K562 (cell line): Measurements from ENCODE around the gene GPR4. TPM values are rescaled to one million over a fixed set of nuclear protein-coding genes. Genes with fewer than 3 reads are reported as not detected.

Experiments
- ASH1L ChIP-seq: fragments of 450-650 bp; IDR thresholded peaks from 2 replicates; pipeline ENCODE4 v1.6.1; 2018; ENCODE audit warnings: borderline replicate concordance, mild to moderate bottlenecking, low read depth; ENCODE audit not compliant: partially characterized antibody
- BRF2 ChIP-seq: IDR thresholded peaks from 3 replicates; pipeline ENCODE4 v1.6.1; 2011; ENCODE audit warnings: borderline replicate concordance, mild to moderate bottlenecking; ENCODE audit not compliant: insufficient read length, insufficient read depth
- CBFA2T2 ChIP-seq: fragments of 450-650 bp; conservative IDR thresholded peaks from 2 replicates; pipeline ENCODE4 v1.6.1; 2017; ENCODE audit warnings: mild to moderate bottlenecking
- CBX8 ChIP-seq: fragments of 200-600 bp; sonication (generic); IDR thresholded peaks from 2 replicates; pipeline ENCODE4 v1.6.1; 2012; ENCODE audit warnings: borderline replicate concordance, mixed run types, low read depth, mild to moderate bottlenecking, moderate library complexity, mixed read lengths, low read length, control low read depth, inconsistent platforms; ENCODE audit not compliant: poor library complexity, severe bottlenecking; ENCODE audit errors: extremely low read depth
- FOXO4 ChIP-seq: fragments of 450-650 bp; formaldehyde crosslinking; IDR thresholded peaks from 2 replicates; pipeline ENCODE4 v1.4.0; 2020; ENCODE audit warnings: mild to moderate bottlenecking, moderate library complexity
- FOXP1 ChIP-seq: sonication (generic); formaldehyde crosslinking; IDR thresholded peaks from 2 replicates; pipeline ENCODE4 v1.8.0; 2022; ENCODE audit warnings: mild to moderate bottlenecking, missing genetic modification reagents
- GABPB1 ChIP-seq: sonication (generic); formaldehyde crosslinking; IDR thresholded peaks from 2 replicates; pipeline ENCODE4 v1.8.0; 2022; ENCODE audit warnings: mild to moderate bottlenecking, missing genetic modification reagents
- HMBOX1 ChIP-seq: sonication (generic); IDR thresholded peaks from 2 replicates; pipeline ENCODE4 v1.6.1; 2016
- HNRNPLL ChIP-seq: fragments of 200-400 bp; formaldehyde crosslinking; IDR thresholded peaks from 2 replicates; pipeline ENCODE4 v1.6.1; 2017; ENCODE audit warnings: low read length, low read depth, mild to moderate bottlenecking; ENCODE audit not compliant: poor library complexity, severe bottlenecking
- IRF9 ChIP-seq: fragments of 450-650 bp; IDR thresholded peaks from 2 replicates; pipeline ENCODE4 v1.6.1; 2016; ENCODE audit warnings: missing biosample characterization, missing genetic modification characterization
- MAZ ChIP-seq, 2 experiments: fragments of 450-650 bp in 1 of 2; sonication (generic) in 1 of 2; formaldehyde crosslinking; IDR thresholded peaks in 1 of 2; conservative IDR thresholded peaks in 1 of 2; 2 replicates each; pipeline versions ENCODE4 v1.4.0 to v1.5.0; 2020; ENCODE audit warnings: mild to moderate bottlenecking in 1 of 2, missing genetic modification reagents in 1 of 2
- SREBF2 ChIP-seq: sonication (generic); formaldehyde crosslinking; IDR thresholded peaks from 2 replicates; pipeline ENCODE4 v1.4.0; 2020; ENCODE audit warnings: mild to moderate bottlenecking, missing genetic modification reagents
- SRSF9 ChIP-seq: fragments of 200-400 bp; formaldehyde crosslinking; IDR thresholded peaks from 2 replicates; pipeline ENCODE4 v1.6.1; 2017; ENCODE audit warnings: low read depth, low read length, borderline replicate concordance
- STAG1 ChIP-seq: sonication (generic); formaldehyde crosslinking; IDR thresholded peaks from 2 replicates; pipeline ENCODE4 v1.5.0; 2020; ENCODE audit warnings: missing genetic modification reagents, borderline replicate concordance
- TCF7 ChIP-seq: sonication (generic); IDR thresholded peaks from 2 replicates; pipeline ENCODE4 v1.6.1; 2016; ENCODE audit warnings: antibody characterized with exemption, borderline replicate concordance
- TCF7L2 ChIP-seq: fragments of 150-350 bp; IDR thresholded peaks from 2 replicates; pipeline ENCODE4 v1.6.1; 2016; ENCODE audit warnings: low read depth, mild to moderate bottlenecking, low read length, moderate library complexity
- TGIF2 ChIP-seq: sonication (generic); formaldehyde crosslinking; IDR thresholded peaks from 2 replicates; pipeline ENCODE4 v1.8.1; 2022; ENCODE audit warnings: mild to moderate bottlenecking, missing genetic modification reagents, moderate library complexity
- USF2 ChIP-seq: sonication (generic); formaldehyde crosslinking; IDR thresholded peaks from 2 replicates; pipeline ENCODE4 v1.5.0; 2020; ENCODE audit warnings: missing genetic modification reagents
- ZNF224 ChIP-seq: sonication (generic); formaldehyde crosslinking; IDR thresholded peaks from 2 replicates; pipeline ENCODE4 v1.8.0; 2022; ENCODE audit warnings: mild to moderate bottlenecking, missing genetic modification reagents
- ZNF232 ChIP-seq: sonication (generic); formaldehyde crosslinking; IDR thresholded peaks from 2 replicates; pipeline ENCODE4 v1.8.0; 2022; ENCODE audit warnings: mild to moderate bottlenecking, missing genetic modification reagents
- ZNF589 ChIP-seq: fragments of 200-800 bp; sonication (Bioruptor generic); IDR thresholded peaks from 2 replicates; pipeline ENCODE4 v1.6.1; 2016; ENCODE audit warnings: low read depth, missing genetic modification characterization, missing compliant biosample characterization
- ZSCAN32 ChIP-seq: fragments of 450-650 bp; formaldehyde crosslinking; IDR thresholded peaks from 2 replicates; pipeline ENCODE4 v1.4.0; 2020; ENCODE audit warnings: mild to moderate bottlenecking, moderate library complexity
- polyA plus RNA-seq, 8 experiments: library from polyadenylated mRNA; depleted of rRNA in 4 of 8; stranded (reverse) in 5 of 8; unstranded in 3 of 8; fragments of >200 nt; fragmentation: Nextera tagmentation in 2 of 8; fragmentation: Illumina TruSeq in 1 of 8; extraction: Ambion mirVana in 2 of 8; extraction: Trizol in 1 of 8; gene quantifications; 2 replicates each; pipeline versions ENCODE4 v1.2.1 to v1.2.3, GENCODE V29; 2011 to 2014; ENCODE audit warnings: inconsistent platforms in 1 of 8, missing spikeins in 1 of 8
- total RNA-seq, 7 experiments: library from RNA; depleted of rRNA in 6 of 7; stranded (reverse); fragments of >200 nt in 6 of 7; fragmentation: Illumina TruSeq in 2 of 7; extraction: Trizol in 2 of 7; gene quantifications; 2 replicates each; pipeline versions ENCODE4 v1.2.1 to v1.2.3, GENCODE V29; 2011 to 2021; ENCODE audit warnings: low replicate concordance in 1 of 7

The GPR4 gene
- total and polyA plus RNA-seq, 9 of the 15 experiments (the other 6 are each of a cell fraction or from before 2014, with no cell fraction given): 0.03 to 0.09 (median 0.04) TPM; not detected in 5

- TF ChIP-seq CBFA2T2 (no peak), ZNF224 (CRISPR knock-in tag) (no peak), MAZ (CRISPR knock-in tag; conservative IDR thresholded peaks at IDR 0.05 in 1 of 2, IDR thresholded peaks at IDR 0.05 in 1 of 2) (peak; percentile 31 to 85; a peak in 3 of 4 replicates), FOXP1 (no peak), SREBF2 (no peak), IRF9 (tag) (no peak), GABPB1 (CRISPR knock-in tag) (no peak), ASH1L (no peak), ZNF589 (CRISPR knock-in tag) (no peak), TCF7L2 (no peak), TCF7 (no peak), CBX8 (no peak), ZSCAN32 (CRISPR knock-in tag) (no peak), HMBOX1 (no peak), TGIF2 (CRISPR knock-in tag) (no peak), USF2 (no peak), ZNF232 (CRISPR knock-in tag) (no peak), FOXO4 (CRISPR knock-in tag) (no peak), SRSF9 (no peak), STAG1 (peak; percentile 75; the same call in 1 of the 2 replicates), BRF2 (no peak), HNRNPLL (no peak)
These were observed 41.3 kb upstream of the GPR4 start (continued) for GRCh38 chr19:45643024-45643926.
